GM23338 (cell line): ENCODE data around the gene LRCH4. TPM values are rescaled to one million over a fixed set of nuclear protein-coding genes. Genes with fewer than 3 reads are reported as not detected.
A peak's percentile ranks its signal among the peaks of the same experiment; 100 is the strongest.

Experiments used
- ATAC-seq: fragments of 200-7000 bp; cut with Tn5 transposase; 3 replicates; pipeline ENCODE4 v1.9.1; 2020
- DNase-seq: peaks from one replicate; pipeline ENCODE4 v3.0.0-alpha.2; 2015; ENCODE audit warnings: low spot score
- H2AFZ ChIP-seq: fragments of 200-600 bp; sonication (generic); 2 replicates; pipeline ENCODE4 v1.8.0; 2016; ENCODE audit warnings: antibody characterized with exemption, mild to moderate bottlenecking, moderate library complexity
- H3F3A ChIP-seq: fragments of 200-600 bp; sonication (generic); replicated peaks from 2 replicates; pipeline ENCODE4 v1.8.0; 2017; ENCODE audit warnings: antibody characterized with exemption, mixed run types, low read depth
- H3K27ac ChIP-seq: fragments of 200-600 bp; sonication (generic); 2 replicates; pipeline ENCODE4 v1.6.1; 2016; ENCODE audit warnings: low read depth
- H3K27me3 ChIP-seq: fragments of 200-600 bp; sonication (generic); 2 replicates; pipeline ENCODE4 v1.8.0; 2016; ENCODE audit warnings: mild to moderate bottlenecking, mixed run types, moderate library complexity; ENCODE audit not compliant: insufficient read depth
- H3K36me3 ChIP-seq: fragments of 200-600 bp; sonication (generic); 2 replicates; pipeline ENCODE4 v1.8.0; 2016; ENCODE audit warnings: mild to moderate bottlenecking; ENCODE audit not compliant: insufficient read depth
- H3K4me1 ChIP-seq: fragments of 200-600 bp; sonication (generic); 2 replicates; pipeline ENCODE4 v1.8.0; 2016; ENCODE audit warnings: mild to moderate bottlenecking, moderate library complexity; ENCODE audit not compliant: insufficient read depth
- H3K4me2 ChIP-seq: fragments of 200-600 bp; sonication (generic); 2 replicates; pipeline ENCODE4 v1.7.1; 2017; ENCODE audit warnings: mixed run types
- H3K4me3 ChIP-seq: fragments of 200-600 bp; sonication (generic); 2 replicates; pipeline ENCODE4 v1.6.1; 2016; ENCODE audit warnings: mixed run types
- H3K79me2 ChIP-seq: fragments of 200-600 bp; sonication (generic); replicated peaks from 2 replicates; pipeline ENCODE4 v1.8.0; 2017; ENCODE audit warnings: mild to moderate bottlenecking; ENCODE audit not compliant: insufficient read depth
- H3K9me2 ChIP-seq: fragments of 200-600 bp; sonication (generic); 2 replicates; pipeline ENCODE4 v1.8.0; 2017; ENCODE audit not compliant: insufficient read depth
- H4K20me1 ChIP-seq: fragments of 200-600 bp; sonication (generic); replicated peaks from 2 replicates; pipeline ENCODE4 v1.8.0; 2017; ENCODE audit warnings: mild to moderate bottlenecking; ENCODE audit not compliant: insufficient read depth
- H3K27ac Mint-ChIP-seq: 2 replicates; pipeline ENCODE4 v1.8.0; 2020; ENCODE audit warnings: inconsistent platforms, mild to moderate bottlenecking, moderate library complexity, mixed read lengths
- H3K27me3 Mint-ChIP-seq: 3 replicates; pipeline ENCODE4 v1.8.0; 2022; ENCODE audit warnings: low read depth, mild to moderate bottlenecking, moderate library complexity, mixed read lengths, inconsistent platforms; ENCODE audit not compliant: insufficient read depth, poor library complexity
- H3K36me3 Mint-ChIP-seq: 3 replicates; pipeline ENCODE4 v1.8.0; 2021; ENCODE audit warnings: low read depth, mild to moderate bottlenecking, inconsistent platforms, moderate library complexity, mixed read lengths
- H3K4me1 Mint-ChIP-seq: 3 replicates; pipeline ENCODE4 v1.8.0; 2020; ENCODE audit warnings: mild to moderate bottlenecking, inconsistent platforms, mixed read lengths
- H3K4me3 Mint-ChIP-seq: 3 replicates; pipeline ENCODE4 v1.8.0; 2021; ENCODE audit warnings: moderate library complexity, mild to moderate bottlenecking, inconsistent platforms, mixed read lengths
- H3K9me3 Mint-ChIP-seq: 3 replicates; pipeline ENCODE4 v1.8.0; 2020; ENCODE audit warnings: moderate library complexity, mild to moderate bottlenecking, inconsistent platforms, mixed read lengths
- CREB1 ChIP-seq: fragments of 250-450 bp; sonication (Bioruptor Pico); IDR thresholded peaks from 2 replicates; pipeline ENCODE4 v1.5.0; 2020; ENCODE audit warnings: low read depth, mild to moderate bottlenecking, moderate library complexity
- CTCF ChIP-seq, 2 experiments: fragments of 200-600 bp in 1 of 2; sonication (generic) in 1 of 2; conservative IDR thresholded peaks; 2 replicates each; pipeline versions ENCODE4 v1.5.1 to v1.6.1; 2016 to 2017; ENCODE audit warnings: antibody characterized with exemption in 2 of 2, low read depth in 2 of 2, mild to moderate bottlenecking in 2 of 2, moderate library complexity in 1 of 2
- ETS1 ChIP-seq: IDR thresholded peaks from 2 replicates; pipeline ENCODE4 v1.6.1; 2016; ENCODE audit warnings: antibody characterized with exemption
- POLR2AphosphoS5 ChIP-seq: IDR thresholded peaks from 2 replicates; pipeline ENCODE4 v1.6.1; 2016; ENCODE audit warnings: antibody characterized with exemption, low read depth
- ZNF114 ChIP-seq: fragments of 250-450 bp; sonication (Bioruptor Pico); IDR thresholded peaks from 2 replicates; pipeline ENCODE4 v1.5.0; 2020; ENCODE audit warnings: mild to moderate bottlenecking, moderate library complexity
- ZNF331 ChIP-seq: fragments of 250-450 bp; sonication (Bioruptor Pico); IDR thresholded peaks from 2 replicates; pipeline ENCODE4 v1.5.0; 2020; ENCODE audit warnings: low read depth, mild to moderate bottlenecking, moderate library complexity
- polyA plus RNA-seq: library from polyadenylated mRNA; unstranded; fragments of >200 nt; fragmentation: Nextera tagmentation; extraction: Ambion mirVana; gene quantifications from 2 replicates; pipeline ENCODE4 v1.2.1, GENCODE V29; 2016
- total RNA-seq: library from RNA; depleted of rRNA; stranded (reverse); fragments of >200 nt; shearing (Covaris generic); gene quantifications from 2 replicates; pipeline ENCODE4 v1.2.3, GENCODE V29; 2014

Gene LRCH4
- total and polyA plus RNA-seq, 2 experiments from 2014 or later, result 21.4 to 51.0 TPM

DNA sequence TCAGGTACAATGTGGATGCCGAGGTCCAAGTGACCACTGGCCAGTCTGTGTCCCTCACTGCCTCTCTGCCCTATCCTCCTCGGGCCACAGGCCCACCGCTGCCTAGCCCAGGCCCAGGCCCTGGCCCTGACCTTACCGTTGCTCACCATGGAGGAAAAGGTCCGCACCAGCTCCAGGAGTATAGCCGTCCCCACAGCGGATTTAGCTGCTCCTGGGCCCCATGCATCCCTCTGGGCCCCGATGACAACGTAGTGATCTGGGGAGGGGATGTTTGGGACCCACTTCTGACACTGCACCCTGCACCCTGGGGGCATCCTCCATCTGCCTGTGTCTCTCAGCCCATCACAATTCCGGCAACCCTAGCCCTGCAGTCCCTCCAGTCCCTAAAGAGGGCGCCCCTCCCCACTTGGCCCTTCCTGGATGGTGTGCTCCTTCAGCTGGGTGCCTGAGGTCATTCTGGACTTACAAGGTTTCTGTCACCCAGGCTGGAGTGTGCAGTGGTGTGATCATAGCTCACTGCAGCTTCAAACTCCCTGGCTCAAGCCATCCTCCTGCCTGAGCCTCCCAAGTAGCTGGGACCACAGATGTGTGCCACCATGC lies 43.3 kb upstream of the LRCH4 start:
- H3K4me3 Mint-ChIP-seq, result peak overlapping the region; percentile 21; the same call in 1 of the 3 replicates
- H3K27me3 Mint-ChIP-seq, result peaks cover 35% of the 10 kb centered on the region
- H3K9me3 Mint-ChIP-seq, result no peaks in the 10 kb centered on the region; the same call in 2 of the 3 replicates
- no peak overlapping the region for H3K27ac ChIP-seq
- H3K4me1 ChIP-seq, result peaks cover 12% of the 10 kb centered on the region
- peaks cover 2% of the 10 kb centered on the region; the same call in 1 of the 2 replicates for H3F3A ChIP-seq
- H3K9me2 ChIP-seq, result no peaks in the 10 kb centered on the region
- no peaks in the 10 kb centered on the region for H3K79me2 ChIP-seq
- TF ChIP-seq POLR2AphosphoS5, result no peak
- no peak for TF ChIP-seq ZNF114
- no peak for TF ChIP-seq ETS1
- TF ChIP-seq ZNF331 (CRISPR knock-in tag), result no peak
- peak; percentile 66 to 91 for TF ChIP-seq CTCF (conservative IDR thresholded peaks at IDR 0.05; ENCODE audit: low read depth in 2 of 2)
- TF ChIP-seq CREB1, result no peak
- no peak overlapping the region for H3K27ac Mint-ChIP-seq
- H3K36me3 Mint-ChIP-seq, result no peaks in the 10 kb centered on the region; the same call in 2 of the 3 replicates
- peak; percentile 90 for DNase-seq
- ATAC-seq, result peak; percentile 55
- H3K4me3 ChIP-seq, result no peak overlapping the region
- peaks cover 8% of the 10 kb centered on the region; the same call in 2 of the 3 replicates for H3K4me1 Mint-ChIP-seq
- H3K27me3 ChIP-seq, result peaks cover 21% of the 10 kb centered on the region
- H4K20me1 ChIP-seq, result no peaks in the 10 kb centered on the region
- H3K4me2 ChIP-seq, result no peak overlapping the region
- no peaks in the 10 kb centered on the region for H3K36me3 ChIP-seq
- no peak overlapping the region for H2AFZ ChIP-seq

GRCh38 chr7:100627238-100627549 lies 41.3 kb upstream of the LRCH4 start:
- H3K4me3 Mint-ChIP-seq, result peak overlapping the region; percentile 69
- H3K27ac Mint-ChIP-seq, result no peak overlapping the region
- H3K4me2 ChIP-seq, result peak overlapping the region; percentile 96
- no peaks in the 10 kb centered on the region for H3K36me3 ChIP-seq
- no peaks in the 10 kb centered on the region; the same call in 2 of the 3 replicates for H3K9me3 Mint-ChIP-seq
- H2AFZ ChIP-seq, result 0 out of 2 replicates have a peak overlapping the region, but pooled peaks have one; percentile 83
- 0 out of 2 replicates have a peak, but pooled peaks cover 2% of the 10 kb centered on the region for H3F3A ChIP-seq
- ATAC-seq (no peak; the same call in 2 of the 3 replicates), DNase-seq (no peak)
- peaks cover 24% of the 10 kb centered on the region for H3K27me3 Mint-ChIP-seq
- TF ChIP-seq CREB1, result no peak
- no peak overlapping the region for H3K27ac ChIP-seq
- H3K4me3 ChIP-seq, result peak overlapping the region; percentile 74
- H3K27me3 ChIP-seq, result peaks cover 6% of the 10 kb centered on the region; the same call in 1 of the 2 replicates
- H3K79me2 ChIP-seq, result no peaks in the 10 kb centered on the region
- H3K36me3 Mint-ChIP-seq, result no peaks in the 10 kb centered on the region; the same call in 2 of the 3 replicates
- H3K4me1 Mint-ChIP-seq, result peaks cover 6% of the 10 kb centered on the region; the same call in 2 of the 3 replicates
- H3K9me2 ChIP-seq, result no peaks in the 10 kb centered on the region
- no peaks in the 10 kb centered on the region for H4K20me1 ChIP-seq
- H3K4me1 ChIP-seq, result peaks cover 15% of the 10 kb centered on the region
